GM12801 (cell line): ENCODE results near the gene ZBED3.

Source experiments
- CTCF ChIP-seq: IDR thresholded peaks from one replicate; pipeline ENCODE4 v1.5.1; 2011; ENCODE audit warnings: control low read depth; ENCODE audit not compliant: insufficient read length; ENCODE audit errors: extremely low read depth

ZBED3 gene

DNA sequence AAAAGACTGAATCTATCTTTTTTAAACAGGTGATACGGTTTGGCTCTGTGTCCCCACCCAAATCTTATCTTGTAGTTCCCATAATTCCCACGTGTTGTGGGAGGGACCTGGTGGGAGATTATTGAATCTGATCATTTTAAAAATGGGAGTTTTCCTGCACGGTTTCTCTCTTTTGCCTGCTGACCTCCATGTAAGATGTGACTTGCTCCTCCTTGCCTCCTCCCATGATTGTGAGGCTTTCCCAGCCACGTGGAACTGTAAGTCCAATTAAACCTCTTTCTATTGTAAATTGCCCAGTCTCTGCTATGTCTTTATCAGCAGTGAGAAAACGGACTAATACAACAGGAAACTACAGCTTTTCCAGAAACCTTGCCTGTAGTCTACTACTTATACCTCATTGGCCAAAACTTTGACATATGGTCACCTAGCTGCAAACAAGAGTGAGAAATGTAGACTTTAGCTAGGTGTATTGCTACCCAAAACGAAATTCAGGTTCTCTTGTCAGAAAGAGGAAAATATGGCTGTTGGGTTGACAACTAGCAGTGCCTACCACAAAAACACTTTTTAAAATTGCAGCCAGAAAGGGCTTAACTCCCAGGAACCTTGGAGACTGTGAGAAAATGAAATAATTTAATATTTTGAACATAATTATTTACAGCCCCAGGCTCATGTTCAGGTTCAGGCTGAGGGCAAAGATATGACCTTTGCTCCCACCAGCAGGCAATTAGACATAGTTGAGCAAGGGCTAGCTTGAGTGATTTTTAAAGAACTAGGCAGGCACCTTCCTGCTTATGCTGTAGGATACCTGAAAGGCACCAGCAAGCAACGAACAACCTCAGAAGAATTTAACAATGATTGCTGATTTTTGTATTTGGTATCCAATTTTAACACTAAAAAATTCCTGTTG is 64.3 kb downstream of the ZBED3 start:
- TF ChIP-seq CTCF: no peak
